SU-DHL-6 (cell line): ENCODE results near the gene IL17RE.
A peak's percentile ranks its signal among the peaks of the same experiment; 100 is the strongest.

Experiments
- H2AFZ ChIP-seq: fragments of 200-600 bp; sonication (generic); 2 replicates; pipeline ENCODE4 v1.6.1; 2014; ENCODE audit warnings: low read depth, mild to moderate bottlenecking, moderate library complexity, mixed read lengths, antibody characterized with exemption, low read length; ENCODE audit not compliant: severe bottlenecking
- H3F3A ChIP-seq: fragments of 200-600 bp; shearing (Covaris generic); 2 replicates; pipeline ENCODE4 v1.6.0; 2016; ENCODE audit warnings: antibody characterized with exemption, mild to moderate bottlenecking; ENCODE audit not compliant: insufficient read depth
- H3K27ac ChIP-seq: fragments of 200-600 bp; sonication (generic); 2 replicates; pipeline ENCODE4 v1.5.1; 2016; ENCODE audit warnings: low read depth, mild to moderate bottlenecking, low read length, moderate library complexity, mixed read lengths
- H3K27me3 ChIP-seq: fragments of 200-600 bp; sonication (generic), shearing (Covaris generic); 2 replicates; pipeline ENCODE4 v1.6.0; 2014; ENCODE audit warnings: mild to moderate bottlenecking, low read length
- H3K36me3 ChIP-seq: fragments of 200-600 bp; sonication (generic); 2 replicates; pipeline ENCODE4 v1.6.1; 2014; ENCODE audit warnings: mild to moderate bottlenecking, low read length, mixed read lengths
- H3K4me2 ChIP-seq: fragments of 300-600, 200-600 bp; shearing (Covaris generic), sonication (generic); 2 replicates; pipeline ENCODE4 v1.6.0; 2014; ENCODE audit warnings: low read length, low read depth, mild to moderate bottlenecking; ENCODE audit not compliant: poor library complexity, severe bottlenecking
- H3K4me3 ChIP-seq: fragments of 200-600 bp; sonication (generic); 2 replicates; pipeline ENCODE4 v1.5.1; 2014; ENCODE audit warnings: antibody characterized with exemption, low read length, mild to moderate bottlenecking, mixed read lengths; ENCODE audit not compliant: insufficient read depth, poor library complexity, severe bottlenecking
- H3K79me2 ChIP-seq: fragments of 200-600 bp; sonication (generic); 2 replicates; pipeline ENCODE4 v1.6.1; 2014; ENCODE audit warnings: mild to moderate bottlenecking, low read length, moderate library complexity; ENCODE audit not compliant: insufficient read depth
- H3K9ac ChIP-seq: fragments of 200-600 bp; sonication (generic); 2 replicates; pipeline ENCODE4 v1.7.0; 2014; ENCODE audit warnings: mild to moderate bottlenecking, low read length
- H3K9me2 ChIP-seq: fragments of 200-600 bp; sonication (generic); replicated peaks from 2 replicates; pipeline ENCODE4 v1.6.1; 2014; ENCODE audit warnings: low read length; ENCODE audit not compliant: insufficient read depth
- H3K9me3 ChIP-seq: fragments of 200-600 bp; sonication (generic); 2 replicates; pipeline ENCODE4 v1.6.1; 2014; ENCODE audit warnings: low read length, mixed read lengths; ENCODE audit not compliant: insufficient read depth
- H4K20me1 ChIP-seq: fragments of 200-600 bp; sonication (generic); 2 replicates; pipeline ENCODE4 v1.6.1; 2014; ENCODE audit warnings: low read depth, mild to moderate bottlenecking, antibody characterized with exemption, low read length, moderate library complexity, mixed read lengths
- EZH2phosphoT487 ChIP-seq: fragments of 200-600 bp; sonication (generic), shearing (Covaris generic); conservative IDR thresholded peaks from 2 replicates; pipeline ENCODE4 v1.6.1; 2018; ENCODE audit warnings: mild to moderate bottlenecking, antibody characterized with exemption, low read length, moderate library complexity, mixed read lengths
- TF ChIP-seq, protein P1 (sequence below): fragments of 200-600 bp; sonication (generic); IDR thresholded peaks from one replicate; pipeline ENCODE4 v1.5.1; 2017; ENCODE audit warnings: antibody characterized with exemption, mild to moderate bottlenecking, low read length, moderate library complexity; ENCODE audit not compliant: insufficient read depth, poor library complexity, severe bottlenecking

Gene IL17RE

DNA sequence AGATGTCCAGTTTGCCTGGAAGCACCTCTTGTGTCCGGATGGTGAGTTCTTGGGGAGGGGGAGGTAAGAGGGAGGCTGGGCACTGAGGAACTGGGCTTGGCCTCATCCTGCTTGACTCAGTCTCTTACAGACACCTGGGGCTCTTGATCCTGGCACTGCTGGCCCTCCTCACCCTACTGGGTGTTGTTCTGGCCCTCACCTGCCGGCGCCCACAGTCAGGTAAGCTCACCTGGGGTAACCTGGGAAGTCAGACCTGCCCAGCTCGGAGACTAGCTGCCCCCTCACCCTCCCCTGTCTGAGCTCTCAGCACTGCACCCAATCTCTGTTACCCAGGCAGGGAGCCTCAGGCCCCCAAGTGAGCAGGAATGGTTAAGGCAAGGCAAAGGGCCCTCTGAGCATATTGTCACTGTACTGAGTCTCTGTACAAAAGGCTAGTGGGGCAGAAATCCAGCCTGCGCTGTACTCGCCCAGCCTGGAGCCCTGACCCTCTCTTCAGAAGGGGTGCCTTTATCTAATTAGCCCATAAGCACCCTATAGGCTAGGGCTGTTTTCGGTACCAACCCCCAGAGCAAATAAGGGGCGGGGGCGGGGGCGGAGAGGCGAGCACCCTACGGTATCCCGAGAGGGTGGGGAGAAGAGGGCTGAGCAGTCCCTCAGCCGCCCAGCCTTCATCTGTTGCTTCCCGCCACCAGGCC, 12.1 kb downstream of the IL17RE start:
- H3K9me2 ChIP-seq, result no peaks in the 10 kb centered on the region
- no peak overlapping the region for H3K27ac ChIP-seq
- H3K4me3 ChIP-seq, result no peak overlapping the region
- no peaks in the 10 kb centered on the region for H3K36me3 ChIP-seq
- peak overlapping the region; percentile 59 for H2AFZ ChIP-seq
- H3F3A ChIP-seq, result no peaks in the 10 kb centered on the region
- H3K9me3 ChIP-seq, result no peaks in the 10 kb centered on the region
- no peaks in the 10 kb centered on the region for H3K79me2 ChIP-seq
- H3K27me3 ChIP-seq, result no peaks in the 10 kb centered on the region
- peak overlapping the region; percentile 9; the same call in 1 of the 2 replicates for H3K9ac ChIP-seq
- H4K20me1 ChIP-seq, result no peaks in the 10 kb centered on the region
- no peak overlapping the region for H3K4me2 ChIP-seq
- TF ChIP-seq, protein P1, sequence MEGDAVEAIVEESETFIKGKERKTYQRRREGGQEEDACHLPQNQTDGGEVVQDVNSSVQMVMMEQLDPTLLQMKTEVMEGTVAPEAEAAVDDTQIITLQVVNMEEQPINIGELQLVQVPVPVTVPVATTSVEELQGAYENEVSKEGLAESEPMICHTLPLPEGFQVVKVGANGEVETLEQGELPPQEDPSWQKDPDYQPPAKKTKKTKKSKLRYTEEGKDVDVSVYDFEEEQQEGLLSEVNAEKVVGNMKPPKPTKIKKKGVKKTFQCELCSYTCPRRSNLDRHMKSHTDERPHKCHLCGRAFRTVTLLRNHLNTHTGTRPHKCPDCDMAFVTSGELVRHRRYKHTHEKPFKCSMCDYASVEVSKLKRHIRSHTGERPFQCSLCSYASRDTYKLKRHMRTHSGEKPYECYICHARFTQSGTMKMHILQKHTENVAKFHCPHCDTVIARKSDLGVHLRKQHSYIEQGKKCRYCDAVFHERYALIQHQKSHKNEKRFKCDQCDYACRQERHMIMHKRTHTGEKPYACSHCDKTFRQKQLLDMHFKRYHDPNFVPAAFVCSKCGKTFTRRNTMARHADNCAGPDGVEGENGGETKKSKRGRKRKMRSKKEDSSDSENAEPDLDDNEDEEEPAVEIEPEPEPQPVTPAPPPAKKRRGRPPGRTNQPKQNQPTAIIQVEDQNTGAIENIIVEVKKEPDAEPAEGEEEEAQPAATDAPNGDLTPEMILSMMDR, result no peak
- TF ChIP-seq EZH2phosphoT487, result no peak

- H3K27me3 ChIP-seq, result no peaks in the 10 kb centered on the region
- H3K9ac ChIP-seq, result peak overlapping the region; percentile 9; the same call in 1 of the 2 replicates
- H3K4me2 ChIP-seq, result peak overlapping the region; percentile 34
- no peaks in the 10 kb centered on the region for H3K9me2 ChIP-seq
- peak; percentile 72; the same call in 1 of the 2 replicates for TF ChIP-seq EZH2phosphoT487
- TF ChIP-seq, protein P1, result no peak
- H3K79me2 ChIP-seq, result no peaks in the 10 kb centered on the region
- no peaks in the 10 kb centered on the region for H3K36me3 ChIP-seq
- H3F3A ChIP-seq, result no peaks in the 10 kb centered on the region
- peak overlapping the region; percentile 59 for H2AFZ ChIP-seq
- H3K9me3 ChIP-seq, result no peaks in the 10 kb centered on the region
- no peak overlapping the region for H3K27ac ChIP-seq
- no peaks in the 10 kb centered on the region for H4K20me1 ChIP-seq
- no peak overlapping the region for H3K4me3 ChIP-seq
Measured at GRCh38 chr3:9915254-9916141, 12.8 kb downstream of the IL17RE start.

GRCh38 chr3:9916346-9916733, 13.7 kb downstream of the IL17RE start:
- no peak overlapping the region for H2AFZ ChIP-seq

More at GRCh38 chr3:9916346-9916733, 13.7 kb downstream of the IL17RE start:
- H4K20me1 ChIP-seq, result no peaks in the 10 kb centered on the region
- H3K4me2 ChIP-seq, result no peak overlapping the region
- H3K9ac ChIP-seq, result no peak overlapping the region
- no peaks in the 10 kb centered on the region for H3F3A ChIP-seq
- no peaks in the 10 kb centered on the region for H3K36me3 ChIP-seq
- TF ChIP-seq EZH2phosphoT487, result no peak
- TF ChIP-seq, protein P1, result no peak
- no peaks in the 10 kb centered on the region for H3K9me2 ChIP-seq
- H3K4me3 ChIP-seq, result no peak overlapping the region
- H3K79me2 ChIP-seq, result no peaks in the 10 kb centered on the region
- H3K9me3 ChIP-seq, result no peaks in the 10 kb centered on the region
- H3K27me3 ChIP-seq, result no peaks in the 10 kb centered on the region
- no peak overlapping the region for H3K27ac ChIP-seq
